ENCODE measurements around the gene LIPH.
"Not testable (repeated sequence)": the region's sequence is repeated elsewhere in the genome, so short reads cannot be mapped to it uniquely, and the experiment has no call there.

Gene LIPH

GRCh38 chr3:185479373-185479945 is 72.9 kb downstream of the LIPH start:
- Histone ChIP-seq H3K4me1 (ENCODE audit: control insufficient read depth, low read length) (peaks cover 5% of the 10 kb centered on the region), H3F3A (ENCODE audit: control insufficient read depth, insufficient read depth) (no peaks in the 10 kb centered on the region), H3K27ac (ENCODE audit: low read depth, low read length) (no peak overlapping the region), H3K4me3 (ENCODE audit: low read length) (no peak overlapping the region), H3K4me2 (ENCODE audit: low read length) (no peak overlapping the region), H3K9me3 (ENCODE audit: control insufficient read depth, insufficient read depth, low read length) (no peaks in the 10 kb centered on the region), H3K9me2 (replicated peaks; ENCODE audit: control insufficient read depth, low read length) (no peaks in the 10 kb centered on the region), H3K79me2 (ENCODE audit: control insufficient read depth, low read length) (no peaks in the 10 kb centered on the region), H3K36me3 (ENCODE audit: control insufficient read depth, low read length) (no peaks in the 10 kb centered on the region), H4K20me1 (ENCODE audit: control insufficient read depth, insufficient read depth, low read depth, low read length) (no peaks in the 10 kb centered on the region), H3K27me3 (ENCODE audit: control insufficient read depth, low read length) (no peaks in the 10 kb centered on the region)
- TF ChIP-seq, protein P1, sequence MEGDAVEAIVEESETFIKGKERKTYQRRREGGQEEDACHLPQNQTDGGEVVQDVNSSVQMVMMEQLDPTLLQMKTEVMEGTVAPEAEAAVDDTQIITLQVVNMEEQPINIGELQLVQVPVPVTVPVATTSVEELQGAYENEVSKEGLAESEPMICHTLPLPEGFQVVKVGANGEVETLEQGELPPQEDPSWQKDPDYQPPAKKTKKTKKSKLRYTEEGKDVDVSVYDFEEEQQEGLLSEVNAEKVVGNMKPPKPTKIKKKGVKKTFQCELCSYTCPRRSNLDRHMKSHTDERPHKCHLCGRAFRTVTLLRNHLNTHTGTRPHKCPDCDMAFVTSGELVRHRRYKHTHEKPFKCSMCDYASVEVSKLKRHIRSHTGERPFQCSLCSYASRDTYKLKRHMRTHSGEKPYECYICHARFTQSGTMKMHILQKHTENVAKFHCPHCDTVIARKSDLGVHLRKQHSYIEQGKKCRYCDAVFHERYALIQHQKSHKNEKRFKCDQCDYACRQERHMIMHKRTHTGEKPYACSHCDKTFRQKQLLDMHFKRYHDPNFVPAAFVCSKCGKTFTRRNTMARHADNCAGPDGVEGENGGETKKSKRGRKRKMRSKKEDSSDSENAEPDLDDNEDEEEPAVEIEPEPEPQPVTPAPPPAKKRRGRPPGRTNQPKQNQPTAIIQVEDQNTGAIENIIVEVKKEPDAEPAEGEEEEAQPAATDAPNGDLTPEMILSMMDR (IDR thresholded peaks at IDR 0.05; ENCODE audit: low read depth, low read length, poor library complexity, severe bottlenecking), result no peak
- no peak for TF ChIP-seq EZH2phosphoT487 (IDR thresholded peaks at IDR 0.05; ENCODE audit: borderline replicate concordance, low read length)

- H3K4me2 ChIP-seq (ENCODE audit: low read length), result no peak overlapping the region
- H3K79me2 ChIP-seq (ENCODE audit: control insufficient read depth, low read length), result no peaks in the 10 kb centered on the region
- H4K20me1 ChIP-seq (ENCODE audit: control insufficient read depth, insufficient read depth, low read depth, low read length), result no peaks in the 10 kb centered on the region
- H3K4me1 ChIP-seq (ENCODE audit: control insufficient read depth, low read length), result no peaks in the 10 kb centered on the region
- H3K4me3 ChIP-seq (ENCODE audit: low read length), result no peak overlapping the region
- TF ChIP-seq, protein P1 (IDR thresholded peaks at IDR 0.05; ENCODE audit: low read depth, low read length, poor library complexity, severe bottlenecking), result no peak
- no peaks in the 10 kb centered on the region for H3K36me3 ChIP-seq (ENCODE audit: control insufficient read depth, low read length)
- H3K9me3 ChIP-seq (ENCODE audit: control insufficient read depth, insufficient read depth, low read length), result no peaks in the 10 kb centered on the region
- no peak overlapping the region for H3K27ac ChIP-seq (ENCODE audit: low read depth, low read length)
- H3K27me3 ChIP-seq (ENCODE audit: control insufficient read depth, low read length), result no peaks in the 10 kb centered on the region
- H3F3A ChIP-seq (ENCODE audit: control insufficient read depth, insufficient read depth), result no peaks in the 10 kb centered on the region
- H3K9me2 ChIP-seq (replicated peaks; ENCODE audit: control insufficient read depth, low read length), result no peaks in the 10 kb centered on the region
Measured at GRCh38 chr3:185477316-185477715, 75.1 kb downstream of the LIPH start.

DNA sequence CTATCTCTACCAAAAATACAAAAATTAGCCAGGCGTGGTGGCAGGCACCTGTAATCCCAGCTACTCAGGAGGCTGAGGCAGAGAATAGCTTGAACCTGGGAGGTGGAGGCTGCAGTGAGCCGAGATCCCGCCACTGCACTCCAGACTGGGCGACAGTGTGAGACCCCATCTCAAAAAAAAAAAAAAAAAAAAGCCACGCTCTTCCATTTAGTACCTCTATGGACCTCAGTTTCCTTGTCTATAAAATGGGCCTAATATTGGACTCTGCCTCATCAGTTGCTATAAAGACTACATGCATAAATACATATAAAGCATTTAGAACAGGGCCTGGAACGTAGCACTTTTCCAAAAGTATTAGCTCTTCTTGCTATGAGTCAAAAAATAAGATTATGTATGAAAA is 77.5 kb downstream of the LIPH start:
- H3K4me2 ChIP-seq (ENCODE audit: low read length); H3K9me3 ChIP-seq (ENCODE audit: control insufficient read depth, insufficient read depth, low read length); H3K4me3 ChIP-seq (ENCODE audit: low read length); H3K27me3 ChIP-seq (ENCODE audit: control insufficient read depth, low read length); H3K79me2 ChIP-seq (ENCODE audit: control insufficient read depth, low read length); H3K4me1 ChIP-seq (ENCODE audit: control insufficient read depth, low read length); H4K20me1 ChIP-seq (ENCODE audit: control insufficient read depth, insufficient read depth, low read depth, low read length); H3K9me2 ChIP-seq (replicated peaks; ENCODE audit: control insufficient read depth, low read length); H3K36me3 ChIP-seq (ENCODE audit: control insufficient read depth, low read length); H3K27ac ChIP-seq (ENCODE audit: low read depth, low read length); H3F3A ChIP-seq (ENCODE audit: control insufficient read depth, insufficient read depth): not testable (repeated sequence)

- H3K4me1 ChIP-seq (ENCODE audit: control insufficient read depth, low read length), result no peaks in the 10 kb centered on the region
- H3K36me3 ChIP-seq (ENCODE audit: control insufficient read depth, low read length), result no peaks in the 10 kb centered on the region
- H3K27me3 ChIP-seq (ENCODE audit: control insufficient read depth, low read length), result no peaks in the 10 kb centered on the region
- no peaks in the 10 kb centered on the region for H3K9me3 ChIP-seq (ENCODE audit: control insufficient read depth, insufficient read depth, low read length)
- no peak overlapping the region for H3K4me2 ChIP-seq (ENCODE audit: low read length)
- no peak overlapping the region for H3K4me3 ChIP-seq (ENCODE audit: low read length)
- H4K20me1 ChIP-seq (ENCODE audit: control insufficient read depth, insufficient read depth, low read depth, low read length), result no peaks in the 10 kb centered on the region
- H3K9me2 ChIP-seq (replicated peaks; ENCODE audit: control insufficient read depth, low read length), result no peaks in the 10 kb centered on the region
- H3F3A ChIP-seq (ENCODE audit: control insufficient read depth, insufficient read depth), result no peaks in the 10 kb centered on the region
- no peak overlapping the region for H3K27ac ChIP-seq (ENCODE audit: low read depth, low read length)
- H3K79me2 ChIP-seq (ENCODE audit: control insufficient read depth, low read length), result no peaks in the 10 kb centered on the region
- TF ChIP-seq, protein P1 (IDR thresholded peaks at IDR 0.05; ENCODE audit: low read depth, low read length, poor library complexity, severe bottlenecking), result no peak
- TF ChIP-seq EZH2phosphoT487 (IDR thresholded peaks at IDR 0.05; ENCODE audit: borderline replicate concordance, low read length), result no peak
Measured at GRCh38 chr3:185473290-185473815, 79.0 kb downstream of the LIPH start.
